ENCODE results near the gene UBE3A.

- TF ChIP-seq CTCF (conservative IDR thresholded peaks at IDR 0.05 in 1 of 2, IDR thresholded peaks at IDR 0.05 in 1 of 2; ENCODE audit: extremely low read depth in 1 of 2, insufficient read depth in 1 of 2, low read depth in 1 of 2, low read length in 2 of 2) (no peak), EZH2 (IDR thresholded peaks at IDR 0.05; ENCODE audit: borderline replicate concordance, low read length) (no peak)
Observed at GRCh38 chr15:25469377-25469776, 30.6 kb upstream of the UBE3A start.

Data from mammary epithelial cell (primary cell).